Activated gamma-delta T cell treated with anti-CD3 and anti-CD28 coated beads, Interleukin-2, amount 50 U/mL, for 16 hours (primary cell): ENCODE results near the gene CRADD.
"Not testable (repeated sequence)": the region's sequence is repeated elsewhere in the genome, so short reads cannot be mapped to it uniquely, and the experiment has no call there.

ENCODE experiments used
- DNase-seq: peaks from one replicate; pipeline ENCODE4 v3.0.0-alpha.2; 2020; ENCODE audit warnings: low read depth

The CRADD gene

GRCh38 chr12:93784339-93785086 lies 107.3 kb downstream of the CRADD start:
- no peak for DNase-seq

DNA sequence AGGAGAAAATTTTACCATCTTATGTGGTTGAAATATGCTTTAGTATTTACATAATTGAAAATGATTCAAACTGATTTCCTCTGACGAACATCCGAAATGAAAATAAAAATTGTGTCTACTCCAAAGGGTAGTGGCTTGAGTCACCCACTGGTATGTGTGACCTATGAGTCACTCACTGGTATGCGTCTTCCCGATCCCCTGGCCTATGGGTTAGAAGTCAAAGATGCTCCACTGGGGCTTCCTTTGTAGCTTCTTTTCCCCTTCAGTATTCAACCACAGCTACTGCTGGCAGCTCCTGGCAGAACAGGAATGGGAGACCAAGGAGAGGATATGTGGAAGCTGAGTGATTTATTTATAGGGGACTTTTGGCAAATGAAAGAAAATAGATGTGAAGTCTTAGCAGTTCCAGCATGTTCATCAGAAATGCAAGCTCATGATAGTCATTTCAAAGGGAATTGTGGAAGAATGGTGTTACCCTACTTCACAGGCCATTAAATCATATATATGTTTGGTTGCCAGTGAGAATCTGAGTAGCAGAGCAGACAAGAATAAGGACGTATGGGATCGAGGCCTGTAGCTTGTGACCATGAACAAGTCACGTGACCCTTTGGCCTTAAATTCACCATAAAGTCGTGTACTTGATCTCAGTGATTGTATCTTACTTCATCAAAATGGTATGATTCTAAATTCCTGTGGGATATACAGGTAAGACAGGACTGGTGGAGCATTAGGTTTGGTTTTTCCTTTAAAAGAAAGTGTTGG lies 108.3 kb downstream of the CRADD start:
- DNase-seq, result no peak

DNA sequence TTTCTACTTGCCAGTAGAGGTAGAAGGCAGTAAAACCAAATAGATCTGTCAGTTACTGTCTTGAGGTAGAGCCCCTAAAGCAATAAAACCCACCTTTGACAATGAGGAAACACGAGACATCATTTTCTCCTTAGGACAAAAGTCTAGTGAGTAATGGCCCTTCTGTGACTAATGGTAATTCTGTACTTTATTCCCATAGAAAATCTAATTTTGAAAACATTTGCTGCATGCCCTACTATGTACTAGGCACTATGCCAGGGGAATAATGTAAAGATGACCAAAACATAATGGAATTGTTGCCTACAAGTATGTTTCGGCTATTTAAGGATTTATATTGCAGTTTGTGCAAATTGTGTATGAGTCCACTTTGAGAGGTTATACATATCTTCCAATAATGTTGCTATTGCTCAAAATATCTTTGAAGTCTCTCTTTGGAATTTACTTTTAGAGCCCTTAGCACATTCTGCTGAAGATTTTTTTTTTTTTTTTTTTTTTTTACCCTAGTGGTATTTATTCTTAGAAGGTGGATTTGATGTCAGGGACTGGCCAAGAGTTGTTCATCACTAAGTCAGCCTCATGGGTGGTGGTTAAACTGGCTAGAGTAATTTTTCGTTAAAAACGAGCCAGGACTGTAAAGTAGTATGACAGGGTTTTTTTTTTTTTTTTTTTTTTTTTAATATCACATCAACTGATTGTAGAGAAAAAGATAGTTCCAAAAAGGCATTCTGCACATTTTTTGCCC lies 109.7 kb downstream of the CRADD start:
- no peak for DNase-seq

GRCh38 chr12:93788853-93789252 lies 111.7 kb downstream of the CRADD start:
- no peak for DNase-seq

DNA sequence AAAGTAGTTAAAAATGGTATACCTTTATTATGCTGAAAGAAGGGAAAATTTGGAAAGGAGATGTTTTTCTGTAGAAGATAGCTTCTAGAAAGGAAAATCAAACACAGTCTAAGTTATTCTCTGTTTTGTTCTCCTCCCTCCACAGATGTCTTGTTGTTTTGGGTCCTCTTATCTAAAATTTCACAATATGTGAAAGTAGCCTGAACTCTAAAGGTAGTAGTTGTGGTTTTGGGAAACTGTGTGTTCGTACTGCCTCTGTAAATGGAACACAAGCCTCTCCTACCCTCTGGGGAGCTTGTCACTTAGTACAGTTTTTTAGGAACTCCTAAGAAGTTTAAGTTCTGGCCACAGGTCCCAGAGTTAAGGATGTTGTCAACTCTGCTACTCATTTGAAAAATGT lies 112.6 kb downstream of the CRADD start:
- no peak for DNase-seq

- DNase-seq, result no peak
Measured at GRCh38 chr12:93790472-93791152, 113.4 kb downstream of the CRADD start.

GRCh38 chr12:93793007-93793406 lies 115.8 kb downstream of the CRADD start:
- DNase-seq, result no peak

GRCh38 chr12:93793983-93794382 lies 116.8 kb downstream of the CRADD start:
- no peak for DNase-seq

DNA sequence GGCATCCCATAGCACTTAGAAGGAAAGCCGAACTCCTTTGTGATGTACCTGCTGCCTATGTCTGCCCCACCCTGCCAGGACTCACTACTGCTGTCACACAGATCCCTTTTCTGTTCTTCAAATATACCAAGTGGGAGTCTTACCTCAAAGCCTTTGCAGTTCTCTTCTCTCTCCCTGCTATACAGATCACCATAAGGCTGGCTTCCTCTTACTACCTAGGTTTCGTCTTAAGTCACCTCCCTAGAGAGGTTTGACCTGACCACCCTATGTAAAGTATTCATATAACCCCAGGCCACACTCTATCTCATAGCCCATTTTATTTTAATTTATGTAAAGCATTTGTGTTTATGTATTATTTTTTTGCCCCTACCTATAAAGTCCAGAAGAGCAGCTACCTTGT lies 117.6 kb downstream of the CRADD start:
- DNase-seq, result no peak

- no peak for DNase-seq
Measured at GRCh38 chr12:93795352-93795751, 118.2 kb downstream of the CRADD start.

DNA sequence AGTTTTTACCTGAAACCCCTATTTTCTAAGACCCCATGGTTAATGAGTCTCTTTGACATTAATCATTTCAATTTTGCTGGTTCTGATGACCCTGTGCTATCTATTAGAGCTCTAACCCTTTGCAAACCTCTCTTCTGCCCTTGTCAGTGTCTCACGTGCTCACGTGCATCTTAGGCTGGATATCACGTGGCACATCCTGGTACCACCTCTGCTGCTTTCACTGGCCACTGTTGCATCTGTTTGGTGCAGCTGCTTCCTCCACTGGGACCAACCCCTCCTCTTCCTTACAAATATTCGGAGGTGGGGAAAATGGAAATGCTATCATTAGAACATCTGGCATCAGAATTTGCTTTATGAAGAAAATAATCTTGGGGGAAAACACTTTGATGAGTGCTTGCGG lies 119.6 kb downstream of the CRADD start:
- no peak for DNase-seq

DNA sequence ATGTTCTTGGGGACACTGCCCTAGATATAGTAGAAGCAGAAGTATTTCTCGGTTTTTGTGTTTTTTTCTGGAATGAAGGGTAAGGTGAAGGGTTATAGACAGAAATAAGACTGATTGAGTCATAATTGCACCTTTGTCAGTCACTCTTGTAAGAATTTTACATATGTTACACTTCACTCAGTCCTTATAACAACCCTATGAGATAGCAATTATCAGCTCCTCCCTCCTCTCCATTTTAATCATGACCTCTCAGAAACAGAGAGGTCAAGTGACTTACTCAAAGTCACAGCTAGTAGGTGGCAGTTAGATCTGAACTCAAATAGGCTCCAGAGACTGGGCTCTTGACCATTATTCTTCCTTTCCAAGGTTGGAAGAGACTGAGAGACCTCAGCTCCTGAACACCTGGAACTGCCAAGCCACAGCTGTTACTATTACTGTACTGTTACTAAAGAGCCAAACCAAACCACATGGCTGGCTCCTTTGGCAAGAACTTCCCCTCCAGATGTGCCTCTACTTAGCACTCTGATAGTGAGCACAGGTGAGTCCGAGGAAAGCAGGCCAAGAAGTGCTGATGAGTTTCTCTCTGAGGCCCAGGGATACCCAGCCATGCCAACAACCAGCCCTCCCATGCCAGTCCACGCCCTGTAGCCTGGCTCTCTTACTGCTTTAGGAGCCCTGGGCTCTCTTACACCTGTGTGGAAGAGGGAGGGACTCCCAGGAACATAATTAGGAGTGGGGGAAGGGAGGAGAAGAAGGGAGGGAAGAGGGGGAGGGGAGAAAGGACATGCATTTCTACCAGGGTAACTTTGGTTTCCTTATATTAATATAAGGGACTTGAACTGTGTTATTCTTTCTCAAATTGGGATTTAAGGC lies 121.3 kb downstream of the CRADD start:
- no peak for DNase-seq

- not testable (repeated sequence) for DNase-seq
Measured at GRCh38 chr12:93801666-93802065, 124.5 kb downstream of the CRADD start.

- DNase-seq, result no peak
Measured at GRCh38 chr12:93802293-93802692, 125.1 kb downstream of the CRADD start.

- no peak for DNase-seq
Measured at GRCh38 chr12:93802698-93803423, 125.7 kb downstream of the CRADD start.

- no peak for DNase-seq
Measured at GRCh38 chr12:93803424-93803807, 126.2 kb downstream of the CRADD start.

- DNase-seq, result no peak
Measured at GRCh38 chr12:93804392-93805179, 127.4 kb downstream of the CRADD start.

- no peak for DNase-seq
Measured at GRCh38 chr12:93805736-93806141, 128.6 kb downstream of the CRADD start.

GRCh38 chr12:93807354-93807753 lies 130.2 kb downstream of the CRADD start:
- DNase-seq, result no peak
